Muscle of arm (tissue), 14 donors: ENCODE results near the gene IER3. TPM values are rescaled to one million over a fixed set of nuclear protein-coding genes. Genes with fewer than 3 reads are reported as not detected.

Experiments
- DNase-seq: peaks from one replicate; pipeline ENCODE4 v3.0.0-alpha.2; 2013
- long read RNA-seq, 11 donors: transcript quantifications; one replicate each; lab custom pipeline, GENCODE V29; 2026
- polyA plus RNA-seq, 12 donors: library from polyadenylated mRNA; unstranded; fragments of 120-200 nt; gene quantifications; one replicate each; pipeline ENCODE4 v1.2.1, GENCODE V29; 2013; ENCODE audit not compliant: insufficient read length in 12 of 12

The IER3 gene, protein sequence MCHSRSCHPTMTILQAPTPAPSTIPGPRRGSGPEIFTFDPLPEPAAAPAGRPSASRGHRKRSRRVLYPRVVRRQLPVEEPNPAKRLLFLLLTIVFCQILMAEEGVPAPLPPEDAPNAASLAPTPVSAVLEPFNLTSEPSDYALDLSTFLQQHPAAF
- polyA plus RNA-seq, result 10 to 100 TPM in 7 of 12 donors, 1 to 10 TPM in 4, not detected in 1; 7.2 to 18.7 (median 11.0) TPM
- long read RNA-seq, donor 1, transcript IER3-201 (2 exons, 1,244 nt), result minor isoform, 20 of 73 reads
- long read RNA-seq, donor 1, transcript IER3-202 (1 exons, 1,350 nt), result major isoform, 53 of 73 reads
- long read RNA-seq, donor 1, partial matches to known transcripts, result 0 of 73 reads
- long read RNA-seq, donor 1, other reads (novel, unspliced or antisense), result 0 of 73 reads
- long read RNA-seq, donor 2, transcript IER3-202 (1 exons, 1,350 nt), result major isoform, 10 of 20 reads
- long read RNA-seq, donor 2, transcript IER3-201 (2 exons, 1,244 nt), result minor isoform, 5 of 20 reads
- long read RNA-seq, donor 2, partial matches to known transcripts, result 0 of 20 reads
- long read RNA-seq, donor 2, other reads (novel, unspliced or antisense), result 5 of 20 reads
- long read RNA-seq, donor 3, transcript IER3-202 (1 exons, 1,350 nt), result major isoform, 7 of 10 reads
- long read RNA-seq, donor 3, partial matches to known transcripts, result 0 of 10 reads
- long read RNA-seq, donor 3, other reads (novel, unspliced or antisense), result 0 of 10 reads
- long read RNA-seq, donor 4, partial matches to known transcripts, result 0 of 6 reads
- long read RNA-seq, donor 4, other reads (novel, unspliced or antisense), result 0 of 6 reads
- long read RNA-seq, donor 5, transcript IER3-201 (2 exons, 1,244 nt), result minor isoform, 5 of 19 reads
- long read RNA-seq, donor 5, transcript IER3-202 (1 exons, 1,350 nt), result major isoform, 14 of 19 reads
- long read RNA-seq, donor 5, partial matches to known transcripts, result 0 of 19 reads
- long read RNA-seq, donor 5, other reads (novel, unspliced or antisense), result 0 of 19 reads
- long read RNA-seq, donor 6, transcript IER3-202 (1 exons, 1,350 nt), result major isoform, 13 of 17 reads
- long read RNA-seq, donor 6, partial matches to known transcripts, result 0 of 17 reads
- long read RNA-seq, donor 6, other reads (novel, unspliced or antisense), result 0 of 17 reads
- long read RNA-seq, donor 7, transcript IER3-202 (1 exons, 1,350 nt), result major isoform, 5 of 9 reads
- long read RNA-seq, donor 7, partial matches to known transcripts, result 0 of 9 reads
- long read RNA-seq, donor 7, other reads (novel, unspliced or antisense), result 0 of 9 reads
- long read RNA-seq, donor 8, transcript IER3-202 (1 exons, 1,350 nt), result major isoform, 12 of 18 reads
- long read RNA-seq, donor 8, transcript IER3-201 (2 exons, 1,244 nt), result minor isoform, 6 of 18 reads
- long read RNA-seq, donor 8, partial matches to known transcripts, result 0 of 18 reads
- long read RNA-seq, donor 8, other reads (novel, unspliced or antisense), result 0 of 18 reads
- long read RNA-seq, donor 9, transcript IER3-202 (1 exons, 1,350 nt), result major isoform, 6 of 12 reads
- long read RNA-seq, donor 9, transcript IER3-201 (2 exons, 1,244 nt), result major isoform, 6 of 12 reads
- long read RNA-seq, donor 9, partial matches to known transcripts, result 0 of 12 reads
- long read RNA-seq, donor 9, other reads (novel, unspliced or antisense), result 0 of 12 reads
- long read RNA-seq, donor 10, transcript IER3-202 (1 exons, 1,350 nt), result major isoform, 8 of 10 reads
- long read RNA-seq, donor 10, partial matches to known transcripts, result 0 of 10 reads
- long read RNA-seq, donor 10, other reads (novel, unspliced or antisense), result 0 of 10 reads
- long read RNA-seq, donor 11, transcript IER3-202 (1 exons, 1,350 nt), result major isoform, 5 of 6 reads
- long read RNA-seq, donor 11, partial matches to known transcripts, result 0 of 6 reads
- long read RNA-seq, donor 11, other reads (novel, unspliced or antisense), result 0 of 6 reads

DNA sequence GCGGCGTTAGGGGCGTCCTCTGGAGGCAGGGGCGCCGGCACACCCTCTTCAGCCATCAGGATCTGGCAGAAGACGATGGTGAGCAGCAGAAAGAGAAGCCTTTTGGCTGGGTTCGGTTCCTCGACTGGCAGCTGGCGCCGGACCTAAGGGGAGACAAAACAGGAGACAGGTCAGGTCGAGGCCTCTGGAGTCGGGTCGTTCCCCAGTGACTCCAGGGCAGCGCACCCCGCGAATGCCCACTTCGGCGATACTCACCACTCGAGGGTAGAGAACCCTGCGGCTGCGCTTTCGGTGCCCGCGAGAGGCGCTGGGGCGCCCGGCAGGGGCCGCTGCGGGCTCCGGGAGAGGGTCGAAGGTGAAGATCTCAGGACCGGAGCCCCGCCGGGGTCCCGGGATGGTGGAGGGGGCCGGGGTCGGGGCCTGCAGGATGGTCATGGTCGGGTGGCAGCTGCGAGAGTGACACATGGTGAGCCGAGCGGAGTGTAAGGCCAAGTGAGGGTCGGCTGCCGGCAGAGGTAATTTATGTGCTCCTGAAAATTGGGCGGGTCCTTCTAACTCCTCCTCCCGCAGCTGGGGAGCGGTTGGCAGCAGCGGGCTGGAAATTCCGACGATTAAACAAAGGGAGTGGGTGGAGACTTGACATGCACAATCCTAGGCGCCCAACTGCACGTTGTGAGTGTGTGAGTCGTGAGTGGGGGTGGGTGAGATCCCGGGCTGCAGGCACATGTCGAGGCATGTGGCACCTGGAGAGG is at the start of gene IER3:
TSS of gene IER3 (minus strand) at position 494 of the 752 bp plus-strand sequence. CDS start at position 465, 29 bp downstream.
- DNase-seq, result peak; percentile 77

DNA sequence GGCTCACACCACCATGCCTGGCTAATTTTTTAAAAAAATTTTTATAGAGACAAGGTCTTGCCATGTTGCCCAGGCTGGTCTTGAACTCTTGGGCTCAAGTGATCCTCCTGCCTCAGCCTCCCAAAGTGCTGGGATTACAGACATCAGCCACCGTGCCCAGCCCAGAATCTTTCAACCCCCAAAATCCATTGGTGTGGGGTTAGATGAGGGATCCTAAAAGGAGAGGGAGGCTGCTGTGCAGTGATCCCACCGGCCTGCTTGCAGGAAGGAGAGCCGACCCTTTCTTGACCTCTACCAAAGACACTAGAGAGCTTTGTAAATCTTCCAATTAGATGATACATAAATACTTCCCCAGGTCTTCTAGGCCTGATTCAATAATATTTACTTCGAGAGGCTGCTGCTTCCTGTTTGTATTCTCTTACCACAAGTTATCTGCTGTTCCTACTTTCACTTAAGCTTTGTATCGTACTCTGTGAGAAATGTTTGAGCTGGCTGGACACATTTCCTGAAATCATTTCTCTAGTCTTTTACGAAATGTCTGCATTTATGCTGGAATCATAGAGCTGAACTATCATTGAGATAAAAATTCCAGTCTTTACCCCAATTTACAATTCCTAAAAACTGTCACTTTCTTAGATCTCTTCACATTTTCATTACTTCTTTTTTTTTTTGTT is 49.3 kb upstream of the IER3 start:
- peak; percentile 46 for DNase-seq

DNA sequence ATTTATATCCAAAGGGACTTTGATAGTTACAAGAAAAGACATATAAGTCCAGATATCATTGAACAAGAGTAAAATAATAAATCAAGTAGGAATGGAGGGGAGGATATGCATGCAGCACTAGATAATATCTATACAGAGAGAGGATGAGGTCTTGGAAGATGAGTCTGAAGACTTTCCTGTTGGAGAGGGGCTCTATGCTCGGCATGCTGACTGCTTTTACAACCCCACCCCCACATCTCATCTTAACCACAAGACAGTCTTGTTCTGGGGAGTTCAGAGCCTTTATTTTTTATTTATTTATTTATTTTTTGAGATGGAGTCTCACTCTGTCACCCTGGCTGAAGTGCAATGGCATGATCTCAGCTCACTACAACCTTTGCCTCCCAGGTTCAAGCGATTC is 48.4 kb upstream of the IER3 start:
- DNase-seq, result no peak

DNA sequence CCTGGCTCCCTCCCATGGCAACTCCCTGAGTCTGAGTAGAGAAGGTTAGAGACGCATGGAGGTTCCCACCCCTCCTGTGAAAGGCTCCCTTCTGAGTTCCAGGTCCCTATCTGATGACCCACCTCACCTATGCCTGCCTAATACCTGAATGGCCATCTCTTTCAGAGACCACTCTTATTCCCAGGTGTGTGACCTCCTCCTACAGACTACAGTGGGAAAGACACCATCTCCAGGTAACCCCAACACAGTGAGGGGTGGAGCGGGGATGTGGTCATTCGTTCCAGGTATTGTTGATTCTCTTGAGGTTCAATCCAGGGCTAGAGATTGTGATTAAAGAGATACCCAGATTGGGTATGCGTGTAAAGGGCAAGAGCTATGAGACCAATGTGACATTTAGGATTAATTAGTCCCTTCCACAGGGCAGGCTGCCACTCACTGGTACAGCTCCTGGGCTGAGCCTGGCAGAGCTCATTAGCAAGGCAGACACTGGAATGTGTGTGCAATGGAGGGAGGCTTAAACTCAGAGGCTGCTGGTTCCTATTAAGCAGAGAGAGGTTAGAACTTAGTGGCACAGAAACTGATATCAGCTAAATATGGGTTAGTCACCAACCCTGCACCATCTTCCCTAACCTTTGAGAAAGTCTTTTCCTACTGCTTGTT is 46.5 kb upstream of the IER3 start:
- no peak for DNase-seq

DNA sequence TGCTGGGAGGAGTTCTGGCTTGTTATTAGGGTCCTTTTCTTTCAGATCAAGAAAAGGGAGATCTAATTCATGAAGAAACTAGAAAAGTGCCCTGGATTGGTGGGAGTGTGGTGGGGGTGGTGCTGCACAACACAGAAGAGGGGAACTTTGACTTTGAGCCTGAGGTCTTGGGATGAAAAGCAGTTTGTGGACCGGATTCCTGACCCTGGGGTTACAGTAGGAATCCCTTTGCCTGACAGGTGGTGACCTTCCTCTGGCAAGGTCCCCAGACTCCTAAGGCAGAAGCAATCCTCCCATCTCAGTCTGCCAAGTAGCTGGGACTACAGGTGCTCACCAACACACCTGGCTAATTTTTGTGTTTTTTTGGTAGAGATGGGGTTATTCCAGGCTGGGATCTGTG is 45.3 kb upstream of the IER3 start:
- DNase-seq, result no peak

DNA sequence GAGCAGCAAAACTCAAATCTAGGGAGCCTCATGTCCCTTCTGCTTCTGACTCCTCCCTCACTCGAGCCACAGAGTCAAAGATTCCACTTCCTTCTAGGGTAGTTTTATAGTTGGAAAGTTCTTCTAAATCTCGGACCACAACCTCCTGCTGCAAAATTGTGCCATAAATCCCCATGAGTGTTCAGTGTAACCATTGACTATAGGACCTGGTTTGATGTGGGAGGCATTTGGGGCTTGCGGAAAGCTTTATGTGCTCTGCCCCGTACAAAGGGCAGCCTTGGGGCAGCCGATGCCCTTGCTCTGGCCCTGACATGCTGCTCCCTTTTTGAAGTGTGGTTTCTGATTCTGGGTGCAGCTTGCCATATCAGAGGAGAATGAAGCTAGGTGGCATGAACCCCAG is 43.6 kb upstream of the IER3 start:
- DNase-seq, result no peak

DNA sequence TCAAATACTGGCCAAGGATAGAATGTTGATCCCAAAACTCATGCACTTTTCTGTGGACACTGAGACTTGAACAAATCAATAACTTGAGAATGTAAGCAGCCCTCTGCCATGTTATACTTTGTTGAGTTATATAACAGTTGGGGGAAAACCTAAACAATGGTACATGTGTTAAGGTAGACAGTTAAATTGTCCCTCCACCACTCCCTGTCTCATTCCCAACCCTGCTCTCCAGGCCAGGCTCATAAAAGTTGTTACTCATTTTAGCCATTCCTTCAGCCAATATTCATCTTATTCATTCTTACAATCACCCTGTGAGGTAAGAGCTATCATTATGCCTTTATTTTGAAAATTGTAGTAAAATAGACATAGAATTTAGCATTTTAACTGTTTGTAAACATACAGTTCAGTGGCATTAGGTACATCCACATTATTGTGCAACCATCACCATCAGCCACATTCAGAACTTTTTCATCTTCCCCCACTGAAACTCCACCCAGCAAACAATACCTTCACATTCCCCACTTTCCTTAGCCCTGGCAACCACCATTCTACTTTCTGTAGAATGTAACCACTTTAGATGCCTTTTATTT is 38.2 kb upstream of the IER3 start:
- peak; percentile 54 for DNase-seq

DNA sequence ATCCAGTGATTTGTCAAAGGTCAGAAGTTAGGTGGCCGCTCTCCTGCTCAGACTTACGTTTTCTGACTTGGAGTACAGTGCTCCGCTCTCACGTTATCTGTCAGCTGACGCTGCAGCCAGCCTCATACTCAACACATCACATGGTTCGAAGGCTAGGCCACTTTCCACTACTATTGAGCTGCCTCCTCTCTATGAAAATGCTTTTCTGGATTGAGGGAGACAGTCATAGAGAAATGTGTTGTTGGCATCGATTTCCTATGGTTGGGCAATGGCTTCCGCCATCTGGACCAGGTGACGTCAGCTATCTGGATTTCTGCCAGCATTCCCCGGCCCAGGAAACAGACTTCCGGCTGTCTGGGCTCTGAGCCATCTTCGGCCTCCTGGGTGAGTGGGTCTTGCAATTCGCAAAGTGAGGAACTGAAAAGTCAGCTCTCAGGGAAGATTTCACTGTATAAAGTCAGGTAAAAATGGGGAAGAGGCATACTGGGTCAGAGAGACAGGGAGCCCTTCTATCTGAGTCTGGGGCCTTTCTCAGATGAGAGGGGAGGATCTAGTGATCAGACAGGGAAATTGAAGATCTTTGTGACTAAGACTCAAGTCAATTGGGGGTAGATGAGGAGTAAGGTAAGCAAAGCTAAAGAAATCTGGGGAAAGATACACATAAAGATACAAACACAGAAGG is 37.5 kb upstream of the IER3 start:
- DNase-seq, result peak; percentile 99

DNA sequence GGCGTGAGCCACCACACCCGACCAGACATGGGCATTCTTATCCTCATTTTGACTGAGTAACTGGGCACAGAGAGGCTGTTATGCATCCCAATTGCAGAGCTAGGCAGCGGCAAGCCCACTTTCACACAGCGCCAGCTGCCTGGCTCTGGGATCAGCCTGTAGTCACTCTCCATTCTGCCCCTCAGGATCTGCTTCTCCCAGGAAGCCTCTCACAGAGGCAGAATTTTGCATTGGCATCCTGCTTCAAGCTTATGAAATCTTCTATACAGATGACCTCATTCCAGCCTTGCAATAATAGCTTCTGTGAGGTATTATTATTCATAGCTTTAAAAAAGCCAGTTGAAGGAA is 37.0 kb upstream of the IER3 start:
- DNase-seq, result no peak

DNA sequence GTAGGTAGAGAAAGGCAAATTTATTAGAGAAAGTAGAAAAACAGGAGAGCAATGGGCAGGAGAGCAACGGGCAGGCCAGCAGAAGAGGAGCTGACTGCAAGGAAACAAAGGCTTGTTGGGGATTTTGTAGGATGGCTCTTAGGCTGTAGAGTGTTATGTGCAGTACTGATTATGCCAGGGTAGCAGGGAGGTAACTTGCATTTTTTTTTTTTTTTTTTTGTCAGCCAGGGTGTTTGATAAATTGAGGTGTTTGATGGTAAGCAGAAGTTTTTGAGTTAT is 36.2 kb upstream of the IER3 start:
- no peak for DNase-seq

DNA sequence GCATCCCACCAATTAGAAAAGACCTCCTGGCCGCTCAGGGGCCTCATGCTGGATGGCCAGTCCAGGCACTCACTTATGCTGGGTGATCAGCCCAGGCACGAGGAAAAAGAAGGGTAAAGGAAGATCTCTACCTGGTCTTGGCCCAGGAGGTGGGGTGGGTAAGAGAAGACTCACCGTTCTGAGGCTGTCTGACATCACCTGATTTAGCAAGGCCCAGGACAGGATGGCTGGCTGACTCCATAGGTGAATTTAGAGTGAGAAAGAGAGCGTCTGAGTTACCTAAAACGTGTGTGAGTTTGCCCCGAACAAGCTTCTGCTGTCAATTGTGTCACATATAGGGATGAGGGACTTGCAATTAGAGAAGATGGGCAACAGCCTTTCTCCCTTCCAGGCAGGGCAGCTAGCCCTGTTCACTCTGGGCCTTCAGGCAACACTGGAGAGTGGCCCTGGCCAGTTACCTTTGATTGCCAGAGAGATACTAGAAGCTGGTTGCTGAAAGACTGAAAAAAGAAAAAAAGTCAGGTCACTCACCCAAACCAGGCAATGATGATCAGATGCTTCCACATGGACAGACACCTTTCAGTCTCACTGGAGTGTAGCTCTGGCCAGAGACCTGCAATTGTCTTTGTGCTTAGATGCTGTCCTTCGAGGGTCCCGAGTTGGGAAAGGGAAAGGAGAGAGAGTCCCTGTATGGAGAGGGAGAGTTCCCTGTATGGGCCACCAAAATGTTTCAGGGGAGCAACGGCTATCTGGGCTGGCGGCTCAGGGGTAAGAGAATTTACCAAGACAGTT is 35.7 kb upstream of the IER3 start:
- DNase-seq, result no peak

DNA sequence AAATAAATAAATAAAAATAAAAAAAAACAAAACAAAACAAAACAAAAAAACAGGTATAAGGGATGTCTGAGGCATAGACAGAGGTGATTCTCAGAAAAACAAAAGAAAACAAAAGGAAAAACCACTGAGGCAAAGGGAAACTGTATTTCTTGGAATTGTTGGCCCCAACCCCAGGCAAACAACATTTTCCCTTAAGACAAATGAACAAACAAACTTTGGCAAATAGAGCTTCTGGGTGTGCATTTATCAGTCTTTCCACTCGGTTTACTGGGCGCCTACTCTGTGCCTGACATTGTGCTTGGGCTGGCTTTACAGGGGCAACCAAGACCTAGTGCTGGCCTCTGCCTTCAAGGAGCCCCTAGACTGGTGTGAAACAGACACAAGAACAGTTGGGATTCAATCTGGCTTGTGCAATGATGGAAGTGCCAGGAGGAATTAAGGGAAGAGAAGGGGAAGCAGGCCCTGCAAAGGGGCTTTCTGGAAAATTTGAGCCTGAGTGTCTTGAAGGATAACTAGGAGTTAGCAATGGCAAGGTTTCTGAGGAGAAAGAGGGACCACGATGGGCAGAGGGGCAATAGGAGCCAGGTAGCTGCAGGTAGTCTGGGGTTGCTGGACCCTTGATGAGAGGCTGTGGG is 33.8 kb upstream of the IER3 start:
- no peak for DNase-seq

DNA sequence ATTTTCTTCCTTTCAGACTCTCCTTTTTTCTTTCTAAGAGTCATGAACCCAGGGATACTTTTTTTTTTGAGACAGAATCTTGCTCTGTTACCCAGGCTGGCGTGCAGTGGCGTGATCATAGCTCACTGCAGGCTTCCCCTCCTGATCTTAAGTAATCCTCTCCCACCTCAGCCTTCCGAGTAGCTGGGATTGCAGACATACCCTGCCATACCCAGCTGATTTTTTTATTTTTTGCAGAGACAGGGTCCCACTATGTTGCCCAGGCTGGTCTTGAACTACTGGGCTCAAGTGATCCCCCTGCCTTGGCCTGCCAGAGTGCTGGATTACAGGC is 32.8 kb upstream of the IER3 start:
- DNase-seq, result no peak

DNA sequence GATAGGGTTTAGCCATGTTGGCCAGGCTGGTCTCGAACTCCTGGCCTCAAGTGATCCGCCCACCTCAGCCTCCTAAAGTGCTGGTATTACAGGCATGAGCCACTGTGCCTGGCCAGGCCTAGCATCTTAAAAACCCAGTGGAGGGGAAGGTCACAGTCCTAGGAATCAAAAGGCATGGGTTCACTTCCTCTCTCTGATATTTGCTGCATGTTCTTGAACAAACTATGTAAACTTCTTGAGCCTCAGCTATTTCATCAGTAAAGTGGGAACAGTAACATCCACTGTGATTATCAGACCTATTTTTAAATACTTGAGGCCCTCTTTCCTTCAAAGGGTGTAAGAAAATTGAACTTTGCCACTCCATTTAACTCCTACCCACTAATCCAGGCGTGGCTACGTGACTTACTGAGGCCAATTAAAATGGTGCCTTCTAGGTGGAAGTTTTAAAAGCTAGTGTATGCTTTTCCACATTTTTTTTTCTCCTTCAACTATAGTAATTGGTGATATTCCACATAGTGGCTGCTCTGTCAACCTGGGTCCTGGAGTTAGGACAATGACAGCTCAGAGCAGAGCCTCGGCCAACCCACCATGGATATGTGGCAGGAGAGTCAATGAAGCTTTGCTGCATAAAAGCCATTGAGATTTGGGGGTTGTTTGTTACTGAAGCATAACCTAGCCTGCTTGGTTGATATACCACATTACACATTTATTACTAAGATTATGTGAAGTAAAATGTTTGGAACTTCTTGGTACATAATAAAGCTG is 32.2 kb upstream of the IER3 start:
- no peak for DNase-seq

DNA sequence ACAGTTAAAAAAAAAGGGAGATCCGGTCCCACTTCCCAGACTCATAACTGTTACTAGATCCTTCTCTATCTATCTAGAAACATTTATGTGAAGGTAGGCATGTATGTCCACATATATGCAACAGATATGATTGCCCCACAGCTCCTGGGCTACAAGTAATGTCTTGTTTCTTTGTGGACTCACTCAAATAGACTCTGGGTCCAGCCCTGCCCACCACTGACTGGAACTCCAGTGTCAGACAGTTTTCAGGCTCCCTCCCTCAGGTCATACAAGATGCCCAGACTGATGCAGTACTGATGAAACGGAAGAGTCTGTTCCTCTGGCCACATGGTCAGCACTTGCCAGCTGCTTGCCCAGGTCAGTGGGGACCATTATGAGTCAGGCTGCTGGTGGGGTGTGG is 30.8 kb upstream of the IER3 start:
- no peak for DNase-seq

DNA sequence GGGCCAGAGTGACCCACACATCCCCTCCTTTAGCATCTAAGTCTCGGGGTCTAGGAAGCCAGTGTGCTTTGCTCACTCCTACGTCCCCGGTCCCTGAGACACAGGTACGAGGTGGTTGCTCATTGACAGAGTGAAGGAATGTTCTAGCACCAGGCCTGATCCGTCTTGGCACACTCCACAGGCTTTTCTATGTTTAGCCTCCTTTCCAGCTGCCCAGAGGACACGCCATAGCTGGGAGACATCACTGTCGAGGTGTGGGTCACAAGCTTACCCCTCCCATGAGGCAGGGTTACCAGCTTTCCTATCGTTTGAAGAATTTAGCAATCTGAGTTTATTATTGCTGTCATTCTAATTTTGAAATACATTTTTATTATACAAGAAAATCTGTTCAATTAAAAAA is 30.4 kb upstream of the IER3 start:
- no peak for DNase-seq
